GM21528 (cell line): ENCODE results near the gene IFNL3.
"Not testable (repeated sequence)": the region's sequence is repeated elsewhere in the genome, so short reads cannot be mapped to it uniquely, and the experiment has no call there.

Source experiments
- ATAC-seq: cut with Tn5 transposase; IDR thresholded peaks from one replicate; pipeline ENCODE4 v1.9.1; 2021; ENCODE audit warnings: mild to moderate bottlenecking, moderate library complexity; ENCODE audit not compliant: unreplicated experiment, low FRiP score

The IFNL3 gene

GRCh38 chr19:39253374-39254149 lies 8.8 kb upstream of the IFNL3 start:
- no peak for ATAC-seq

GRCh38 chr19:39252458-39252857 lies 7.7 kb upstream of the IFNL3 start:
- ATAC-seq = no peak

GRCh38 chr19:39251846-39252245 lies 7.0 kb upstream of the IFNL3 start:
- no peak for ATAC-seq

GRCh38 chr19:39251081-39251480 lies 6.3 kb upstream of the IFNL3 start:
- ATAC-seq = no peak

- ATAC-seq = no peak
Observed at GRCh38 chr19:39248806-39249205, 4.0 kb upstream of the IFNL3 start, which contains the start of gene IFNL4. IFNL4 (minus strand) TSS chr19:39248856.

GRCh38 chr19:39247701-39248664 lies 3.2 kb upstream of the IFNL3 start:
- ATAC-seq = no peak

GRCh38 chr19:39246951-39247669 lies 2.3 kb upstream of the IFNL3 start:
- no peak for ATAC-seq

GRCh38 chr19:39245166-39245565 lies 360 bp upstream of the IFNL3 start:
- ATAC-seq = not testable (repeated sequence)

- not testable (repeated sequence) for ATAC-seq
Observed at GRCh38 chr19:39243741-39244140, 1.1 kb downstream of the IFNL3 start.

GRCh38 chr19:39240421-39240820 lies 4.4 kb downstream of the IFNL3 start:
- ATAC-seq = no peak

GRCh38 chr19:39238944-39239343 lies 5.9 kb downstream of the IFNL3 start:
- no peak for ATAC-seq

- no peak for ATAC-seq
Observed at GRCh38 chr19:39238209-39238608, 6.6 kb downstream of the IFNL3 start.

GRCh38 chr19:39237200-39238184 lies 7.3 kb downstream of the IFNL3 start:
- no peak for ATAC-seq

- no peak for ATAC-seq
Observed at GRCh38 chr19:39236527-39236926, 8.3 kb downstream of the IFNL3 start.

- no peak for ATAC-seq
Observed at GRCh38 chr19:39232708-39233107, 12.1 kb downstream of the IFNL3 start.

- ATAC-seq = no peak
Observed at GRCh38 chr19:39230096-39230764, 14.6 kb downstream of the IFNL3 start.

- ATAC-seq = no peak
Observed at GRCh38 chr19:39224910-39225309, 19.9 kb downstream of the IFNL3 start.

- ATAC-seq = no peak
Observed at GRCh38 chr19:39223703-39224279, 21.0 kb downstream of the IFNL3 start.

GRCh38 chr19:39219108-39219507 lies 25.7 kb downstream of the IFNL3 start:
- ATAC-seq = not testable (repeated sequence)
